Measurements from ENCODE around the gene CCDC102B. TPM values are rescaled to one million over a fixed set of nuclear protein-coding genes. Genes with fewer than 3 reads are reported as not detected.

CCDC102B gene
- polyA plus RNA-seq, 1 donor from 2014 or later = 8.7 TPM

DNA sequence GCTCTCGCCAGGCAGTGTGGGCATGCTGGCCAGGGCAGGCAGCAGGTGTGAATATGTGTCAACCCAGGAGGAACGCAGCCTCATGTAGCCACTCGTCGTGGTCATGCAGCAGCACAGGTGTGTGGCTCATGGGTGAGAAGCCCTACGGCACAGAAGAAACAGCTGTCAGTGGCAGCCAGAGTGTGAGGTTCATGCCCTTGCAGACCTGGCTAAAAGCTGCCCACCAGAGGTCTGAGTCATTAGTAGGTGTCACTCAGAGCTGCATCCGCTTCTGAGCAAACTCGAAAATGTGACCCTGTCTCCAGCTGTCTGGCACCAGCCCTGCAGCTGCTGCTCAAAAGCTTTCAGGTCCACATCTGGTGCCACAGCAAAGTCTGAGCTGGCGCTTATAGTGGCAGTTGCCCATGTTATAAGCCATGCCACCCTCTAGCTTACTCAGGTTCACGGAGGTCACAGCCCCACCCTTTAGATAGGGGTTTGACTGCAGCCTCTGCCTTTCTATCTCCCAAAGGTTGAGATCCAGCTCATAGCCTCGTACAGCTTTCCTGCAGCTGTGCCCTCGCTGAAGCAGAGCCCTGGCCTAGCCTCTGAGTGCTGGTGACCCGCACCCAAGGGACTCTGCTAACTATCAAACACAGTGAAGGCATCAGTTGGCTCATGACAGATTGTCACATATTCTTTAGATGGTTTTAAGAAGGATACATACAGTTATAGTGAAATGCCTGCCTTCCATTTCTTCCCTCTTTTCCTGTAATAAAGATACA is 195.0 kb downstream of the CCDC102B start:
- Histone ChIP-seq H3K4me2 (ENCODE audit: low read length) (no peak overlapping the region), H3K9ac (ENCODE audit: low read length) (no peak overlapping the region), H2AFZ (ENCODE audit: low read depth, low read length) (no peak overlapping the region), H3K9me3 (ENCODE audit: low read length) (no peaks in the 10 kb centered on the region), H3K4me3 (ENCODE audit: low read length) (no peak overlapping the region), H3F3A (ENCODE audit: insufficient read depth, low read length, poor library complexity, severe bottlenecking) (no peaks in the 10 kb centered on the region), H3K27ac (ENCODE audit: low read length) (no peak overlapping the region), H3K27me3 (ENCODE audit: insufficient read depth, low read depth, low read length) (no peaks in the 10 kb centered on the region), H4K20me1 (ENCODE audit: insufficient read depth) (no peaks in the 10 kb centered on the region), H3K79me2 (replicated peaks; ENCODE audit: insufficient read depth, low read length) (no peaks in the 10 kb centered on the region), H3K36me3 (ENCODE audit: insufficient read depth, low read length) (no peaks in the 10 kb centered on the region), H3K9me2 (ENCODE audit: insufficient read depth, low read length) (no peaks in the 10 kb centered on the region)
- TF ChIP-seq TAF1 (IDR thresholded peaks at IDR 0.05; ENCODE audit: low read depth) = no peak
- TF ChIP-seq, protein P1, sequence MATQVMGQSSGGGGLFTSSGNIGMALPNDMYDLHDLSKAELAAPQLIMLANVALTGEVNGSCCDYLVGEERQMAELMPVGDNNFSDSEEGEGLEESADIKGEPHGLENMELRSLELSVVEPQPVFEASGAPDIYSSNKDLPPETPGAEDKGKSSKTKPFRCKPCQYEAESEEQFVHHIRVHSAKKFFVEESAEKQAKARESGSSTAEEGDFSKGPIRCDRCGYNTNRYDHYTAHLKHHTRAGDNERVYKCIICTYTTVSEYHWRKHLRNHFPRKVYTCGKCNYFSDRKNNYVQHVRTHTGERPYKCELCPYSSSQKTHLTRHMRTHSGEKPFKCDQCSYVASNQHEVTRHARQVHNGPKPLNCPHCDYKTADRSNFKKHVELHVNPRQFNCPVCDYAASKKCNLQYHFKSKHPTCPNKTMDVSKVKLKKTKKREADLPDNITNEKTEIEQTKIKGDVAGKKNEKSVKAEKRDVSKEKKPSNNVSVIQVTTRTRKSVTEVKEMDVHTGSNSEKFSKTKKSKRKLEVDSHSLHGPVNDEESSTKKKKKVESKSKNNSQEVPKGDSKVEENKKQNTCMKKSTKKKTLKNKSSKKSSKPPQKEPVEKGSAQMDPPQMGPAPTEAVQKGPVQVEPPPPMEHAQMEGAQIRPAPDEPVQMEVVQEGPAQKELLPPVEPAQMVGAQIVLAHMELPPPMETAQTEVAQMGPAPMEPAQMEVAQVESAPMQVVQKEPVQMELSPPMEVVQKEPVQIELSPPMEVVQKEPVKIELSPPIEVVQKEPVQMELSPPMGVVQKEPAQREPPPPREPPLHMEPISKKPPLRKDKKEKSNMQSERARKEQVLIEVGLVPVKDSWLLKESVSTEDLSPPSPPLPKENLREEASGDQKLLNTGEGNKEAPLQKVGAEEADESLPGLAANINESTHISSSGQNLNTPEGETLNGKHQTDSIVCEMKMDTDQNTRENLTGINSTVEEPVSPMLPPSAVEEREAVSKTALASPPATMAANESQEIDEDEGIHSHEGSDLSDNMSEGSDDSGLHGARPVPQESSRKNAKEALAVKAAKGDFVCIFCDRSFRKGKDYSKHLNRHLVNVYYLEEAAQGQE (IDR thresholded peaks at IDR 0.05; ENCODE audit: borderline replicate concordance) = no peak
- TF ChIP-seq MXI1 (conservative IDR thresholded peaks at IDR 0.05; ENCODE audit: poor library complexity, severe bottlenecking) = no peak
- TF ChIP-seq POLR2AphosphoS5 (IDR thresholded peaks at IDR 0.05) = no peak
- no peak for TF ChIP-seq RAD21 (conservative IDR thresholded peaks at IDR 0.05)
- TF ChIP-seq EP300 (conservative IDR thresholded peaks at IDR 0.05; ENCODE audit: poor library complexity, severe bottlenecking) = no peak
- TF ChIP-seq, protein P2, sequence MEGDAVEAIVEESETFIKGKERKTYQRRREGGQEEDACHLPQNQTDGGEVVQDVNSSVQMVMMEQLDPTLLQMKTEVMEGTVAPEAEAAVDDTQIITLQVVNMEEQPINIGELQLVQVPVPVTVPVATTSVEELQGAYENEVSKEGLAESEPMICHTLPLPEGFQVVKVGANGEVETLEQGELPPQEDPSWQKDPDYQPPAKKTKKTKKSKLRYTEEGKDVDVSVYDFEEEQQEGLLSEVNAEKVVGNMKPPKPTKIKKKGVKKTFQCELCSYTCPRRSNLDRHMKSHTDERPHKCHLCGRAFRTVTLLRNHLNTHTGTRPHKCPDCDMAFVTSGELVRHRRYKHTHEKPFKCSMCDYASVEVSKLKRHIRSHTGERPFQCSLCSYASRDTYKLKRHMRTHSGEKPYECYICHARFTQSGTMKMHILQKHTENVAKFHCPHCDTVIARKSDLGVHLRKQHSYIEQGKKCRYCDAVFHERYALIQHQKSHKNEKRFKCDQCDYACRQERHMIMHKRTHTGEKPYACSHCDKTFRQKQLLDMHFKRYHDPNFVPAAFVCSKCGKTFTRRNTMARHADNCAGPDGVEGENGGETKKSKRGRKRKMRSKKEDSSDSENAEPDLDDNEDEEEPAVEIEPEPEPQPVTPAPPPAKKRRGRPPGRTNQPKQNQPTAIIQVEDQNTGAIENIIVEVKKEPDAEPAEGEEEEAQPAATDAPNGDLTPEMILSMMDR (IDR thresholded peaks at IDR 0.05; ENCODE audit: poor library complexity, severe bottlenecking) = no peak

DNA sequence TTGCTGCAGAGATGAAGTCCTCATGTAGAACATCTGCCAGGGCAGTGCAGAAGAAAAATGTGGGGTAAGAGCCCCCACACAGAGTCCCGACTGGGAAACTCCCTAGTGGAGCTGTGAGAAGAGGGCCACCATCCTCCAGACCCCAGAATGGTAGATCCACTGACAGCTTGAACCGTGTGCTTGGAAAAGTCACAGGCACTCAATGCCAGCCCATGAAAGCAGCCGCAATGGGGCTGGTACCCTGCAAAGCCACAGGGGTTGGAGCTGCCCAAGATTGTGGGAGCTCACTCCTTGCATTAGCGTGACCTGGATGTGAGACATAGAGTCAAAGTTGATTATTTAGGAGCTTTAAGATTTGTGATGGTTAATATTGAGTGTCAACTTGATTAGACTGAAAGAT is 197.8 kb downstream of the CCDC102B start:
- H3K9ac ChIP-seq (ENCODE audit: low read length) = no peak overlapping the region
- no peaks in the 10 kb centered on the region for H4K20me1 ChIP-seq (ENCODE audit: insufficient read depth)

More for the DNA sequence above, 197.8 kb downstream of the CCDC102B start:
- H3F3A ChIP-seq (ENCODE audit: insufficient read depth, low read length, poor library complexity, severe bottlenecking) = no peaks in the 10 kb centered on the region
- TF ChIP-seq MXI1 (conservative IDR thresholded peaks at IDR 0.05; ENCODE audit: poor library complexity, severe bottlenecking) (no peak), TAF1 (IDR thresholded peaks at IDR 0.05; ENCODE audit: low read depth) (no peak), POLR2AphosphoS5 (IDR thresholded peaks at IDR 0.05) (no peak), SMC3 (conservative IDR thresholded peaks at IDR 0.05; ENCODE audit: poor library complexity) (no peak), EZH2 (IDR thresholded peaks at IDR 0.05; ENCODE audit: borderline replicate concordance, insufficient read depth, low read length, poor library complexity, severe bottlenecking) (no peak), EP300 (conservative IDR thresholded peaks at IDR 0.05; ENCODE audit: poor library complexity, severe bottlenecking) (no peak)
- TF ChIP-seq, protein P1 (IDR thresholded peaks at IDR 0.05; ENCODE audit: borderline replicate concordance) = no peak
- TF ChIP-seq, protein P2 (IDR thresholded peaks at IDR 0.05; ENCODE audit: poor library complexity, severe bottlenecking) = no peak
- no peak overlapping the region for H3K4me3 ChIP-seq (ENCODE audit: low read length)
- H3K9me3 ChIP-seq (ENCODE audit: low read length) = no peaks in the 10 kb centered on the region
- H3K79me2 ChIP-seq (replicated peaks; ENCODE audit: insufficient read depth, low read length) = no peaks in the 10 kb centered on the region
- H3K9me2 ChIP-seq (ENCODE audit: insufficient read depth, low read length) = no peaks in the 10 kb centered on the region
- no peaks in the 10 kb centered on the region for H3K36me3 ChIP-seq (ENCODE audit: insufficient read depth, low read length)
- no peaks in the 10 kb centered on the region for H3K27me3 ChIP-seq (ENCODE audit: insufficient read depth, low read depth, low read length)
- no peak overlapping the region for H3K4me2 ChIP-seq (ENCODE audit: low read length)
- no peak overlapping the region for H3K27ac ChIP-seq (ENCODE audit: low read length)
- no peak overlapping the region for H2AFZ ChIP-seq (ENCODE audit: low read depth, low read length)

All from neural cell (in vitro differentiated cells).